Neural progenitor cell (in vitro differentiated cells): ENCODE data around the gene TTLL10.

ENCODE experiments used
- CTCF ChIP-seq: fragments of 200-600 bp; sonication (generic); IDR thresholded peaks from 2 replicates; pipeline ENCODE4 v1.5.1; 2017; ENCODE audit warnings: antibody characterized with exemption, mild to moderate bottlenecking
- EZH2 ChIP-seq: fragments of 200-600 bp; sonication (generic); IDR thresholded peaks from 2 replicates; pipeline ENCODE4 v1.6.1; 2017; ENCODE audit warnings: antibody characterized with exemption, mild to moderate bottlenecking, moderate library complexity

- no peak for TF ChIP-seq EZH2
- no peak for TF ChIP-seq CTCF
Measured at GRCh38 chr1:1213345-1214265, 39.9 kb downstream of the TTLL10 start, which contains the start of gene TNFRSF4.
